Activated naive CD8-positive, alpha-beta T cell treated with anti-CD3 and anti-CD28 coated beads, Interleukin-2, amount 50 U/mL, for 24 hours (primary cell): ENCODE results near the gene PCDHGA1.
"Not testable (repeated sequence)": the region's sequence is repeated elsewhere in the genome, so short reads cannot be mapped to it uniquely, and the experiment has no call there.

Source experiments
- ATAC-seq: fragments of 150-1000 bp; cut with Tn5 transposase; one replicate; pipeline ENCODE4 v1.10.0; 2021
- DNase-seq: peaks from one replicate; pipeline ENCODE4 v3.0.0; 2021
- H3K27ac Mint-ChIP-seq: one replicate; pipeline ENCODE4 v1.8.0; 2021; ENCODE audit warnings: mild to moderate bottlenecking, mixed read lengths
- H3K27me3 Mint-ChIP-seq: one replicate; pipeline ENCODE4 v1.8.0; 2021; ENCODE audit warnings: mixed read lengths
- H3K36me3 Mint-ChIP-seq: one replicate; pipeline ENCODE4 v1.8.0; 2021; ENCODE audit warnings: low read depth, mixed read lengths
- H3K4me1 Mint-ChIP-seq: one replicate; pipeline ENCODE4 v1.8.0; 2021; ENCODE audit warnings: mixed read lengths
- H3K4me3 Mint-ChIP-seq: one replicate; pipeline ENCODE4 v1.8.0; 2021; ENCODE audit warnings: mild to moderate bottlenecking, moderate library complexity, mixed read lengths
- H3K9me3 Mint-ChIP-seq: one replicate; pipeline ENCODE4 v1.8.0; 2021; ENCODE audit warnings: mixed read lengths

PCDHGA1 gene

GRCh38 chr5:141338538-141339306, 8.4 kb downstream of the PCDHGA1 start, which contains the start of gene PCDHGA2:
TSS of gene PCDHGA2 (plus strand) at chr5:141338760.
- Mint-ChIP-seq H3K9me3 (peaks cover 71% of the 10 kb centered on the region), H3K4me1 (no peaks in the 10 kb centered on the region), H3K27me3 (peaks cover 85% of the 10 kb centered on the region), H3K27ac (no peak within 1 kb of the TSS), H3K36me3 (peaks cover 24% of the 10 kb centered on the region), H3K4me3 (no peak within 1 kb of the TSS)
- DNase-seq (no peak), ATAC-seq (no peak)

GRCh38 chr5:141340781-141341354, 10.6 kb downstream of the PCDHGA1 start:
- not testable (repeated sequence) for H3K4me1 Mint-ChIP-seq, ATAC-seq, H3K27ac Mint-ChIP-seq, DNase-seq, H3K4me3 Mint-ChIP-seq
- Mint-ChIP-seq H3K9me3 (peaks cover 65% of the 10 kb centered on the region), H3K27me3 (peaks cover 81% of the 10 kb centered on the region), H3K36me3 (peaks cover 34% of the 10 kb centered on the region)

DNA sequence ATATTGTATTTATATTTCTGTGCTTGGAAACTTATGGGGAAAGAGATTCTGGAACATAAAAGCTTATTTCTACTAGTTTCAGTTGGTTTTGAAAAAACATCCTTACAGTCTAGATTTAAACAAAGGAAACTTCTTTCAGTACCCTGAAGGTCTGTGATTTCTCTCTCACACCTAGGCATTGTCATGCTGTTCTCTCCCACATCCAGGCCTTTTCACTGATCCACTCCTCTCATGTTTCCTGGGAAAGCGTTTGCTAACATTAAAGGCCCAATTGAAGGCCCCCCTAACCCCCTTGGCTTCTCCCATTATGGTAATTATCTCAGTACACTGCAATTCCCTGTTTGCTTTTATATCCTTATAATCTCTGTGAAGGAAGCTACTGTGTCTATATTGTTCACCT, 12.5 kb downstream of the PCDHGA1 start:
- ATAC-seq = no peak
- Mint-ChIP-seq H3K27me3 (peaks cover 74% of the 10 kb centered on the region), H3K4me3 (no peak overlapping the region), H3K36me3 (peaks cover 34% of the 10 kb centered on the region), H3K9me3 (peaks cover 56% of the 10 kb centered on the region), H3K4me1 (no peaks in the 10 kb centered on the region), H3K27ac (no peak overlapping the region)
- no peak for DNase-seq

DNA sequence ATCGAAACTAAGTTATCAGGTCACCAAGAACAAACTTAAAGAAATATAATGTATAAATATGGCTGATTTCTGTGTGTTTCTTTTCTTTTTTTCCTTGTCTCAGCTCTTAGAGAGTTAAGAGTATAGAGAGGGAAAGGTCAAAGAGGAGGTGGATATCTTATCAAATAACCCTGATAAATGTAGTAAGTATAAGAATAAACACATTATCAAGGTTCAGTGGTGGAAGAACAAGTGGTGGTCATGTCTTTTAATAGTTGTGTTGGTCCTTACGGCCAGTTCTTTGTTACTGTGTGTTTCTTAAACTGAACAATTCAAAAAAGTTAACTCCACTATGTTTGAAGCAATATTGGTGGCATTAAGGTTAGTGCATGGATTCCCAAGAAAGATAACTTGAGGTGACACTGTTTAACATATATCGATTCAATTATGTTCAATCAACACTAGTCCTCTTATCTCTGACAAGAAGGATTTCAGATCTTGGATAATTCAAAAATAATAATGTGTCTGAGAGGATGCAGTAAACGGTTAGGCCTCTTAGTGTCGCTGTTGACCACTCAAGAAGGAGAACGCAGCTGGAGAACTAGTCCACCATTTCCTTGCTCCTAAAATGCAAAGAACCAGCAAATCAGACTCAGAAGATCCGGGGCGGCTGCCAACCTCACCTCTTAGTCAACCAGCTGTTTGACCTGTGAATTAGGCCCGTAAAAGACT, 13.1 kb downstream of the PCDHGA1 start, which contains the start of gene PCDHGA3:
PCDHGA3 (plus strand) TSS at position 588 of the 711 bp plus-strand sequence. CDS start 205 bp downstream, outside the sequence.
- Mint-ChIP-seq H3K36me3 (peaks cover 31% of the 10 kb centered on the region), H3K4me3 (no peak within 1 kb of the TSS), H3K9me3 (peaks cover 50% of the 10 kb centered on the region), H3K4me1 (no peaks in the 10 kb centered on the region), H3K27me3 (peaks cover 68% of the 10 kb centered on the region), H3K27ac (no peak within 1 kb of the TSS)
- DNase-seq (no peak), ATAC-seq (no peak)

DNA sequence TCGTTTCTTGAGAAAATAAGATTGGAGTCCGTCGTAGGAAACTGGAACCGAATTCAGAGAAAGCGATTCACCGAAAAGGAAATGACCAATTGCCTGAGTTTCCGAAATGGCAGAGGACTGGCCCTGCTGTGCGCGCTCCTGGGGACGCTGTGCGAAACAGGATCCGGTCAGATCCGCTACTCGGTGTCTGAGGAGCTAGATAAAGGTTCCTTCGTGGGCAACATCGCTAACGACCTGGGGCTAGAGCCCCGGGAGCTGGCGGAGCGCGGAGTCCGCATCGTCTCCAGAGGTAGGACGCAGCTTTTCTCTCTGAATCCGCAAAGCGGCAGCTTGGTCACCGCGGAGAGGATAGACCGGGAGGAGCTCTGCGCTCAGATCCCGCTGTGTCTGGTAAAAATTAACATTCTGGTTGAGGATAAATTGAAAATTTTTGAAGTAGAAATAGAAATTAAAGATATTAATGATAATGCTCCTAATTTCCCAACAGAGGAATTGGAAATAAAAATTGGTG, 13.7 kb downstream of the PCDHGA1 start:
- Mint-ChIP-seq H3K27ac (no peak overlapping the region), H3K4me3 (no peak overlapping the region), H3K9me3 (peaks cover 51% of the 10 kb centered on the region), H3K4me1 (no peaks in the 10 kb centered on the region), H3K36me3 (peaks cover 28% of the 10 kb centered on the region), H3K27me3 (peaks cover 67% of the 10 kb centered on the region)
- DNase-seq (no peak), ATAC-seq (no peak)

DNA sequence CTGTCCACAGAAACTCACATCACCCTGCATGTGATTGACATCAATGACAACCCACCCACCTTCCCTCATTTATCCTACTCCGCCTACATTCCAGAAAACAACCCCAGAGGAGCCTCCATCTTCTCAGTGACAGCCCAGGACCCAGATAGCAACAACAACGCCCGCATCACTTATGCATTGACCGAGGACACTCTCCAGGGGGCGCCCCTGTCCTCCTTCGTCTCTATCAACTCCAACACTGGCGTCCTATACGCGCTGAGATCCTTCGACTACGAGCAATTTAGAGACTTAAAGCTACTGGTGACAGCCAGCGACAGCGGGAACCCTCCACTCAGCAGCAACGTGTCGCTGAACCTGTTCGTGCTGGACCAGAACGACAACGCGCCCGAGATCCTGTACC, 15.0 kb downstream of the PCDHGA1 start:
- Mint-ChIP-seq H3K4me1 (no peaks in the 10 kb centered on the region), H3K9me3 (peaks cover 54% of the 10 kb centered on the region), H3K4me3 (no peak overlapping the region), H3K27ac (no peak overlapping the region), H3K27me3 (peaks cover 62% of the 10 kb centered on the region), H3K36me3 (peaks cover 25% of the 10 kb centered on the region)
- DNase-seq = no peak
- ATAC-seq = no peak

DNA sequence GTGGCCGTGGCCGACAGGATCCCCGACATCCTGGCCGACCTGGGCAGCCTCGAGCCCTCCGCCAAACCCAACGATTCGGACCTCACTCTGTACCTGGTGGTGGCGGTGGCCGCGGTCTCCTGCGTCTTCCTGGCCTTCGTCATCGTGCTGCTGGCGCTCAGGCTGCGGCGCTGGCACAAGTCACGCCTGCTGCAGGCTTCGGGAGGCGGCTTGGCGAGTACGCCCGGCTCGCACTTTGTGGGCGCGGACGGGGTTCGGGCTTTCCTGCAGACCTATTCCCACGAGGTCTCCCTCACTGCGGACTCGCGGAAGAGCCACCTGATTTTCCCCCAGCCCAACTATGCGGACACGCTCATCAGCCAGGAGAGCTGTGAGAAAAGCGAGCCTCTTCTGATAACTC, 15.7 kb downstream of the PCDHGA1 start:
- H3K4me1 Mint-ChIP-seq, DNase-seq, ATAC-seq, H3K27ac Mint-ChIP-seq, H3K4me3 Mint-ChIP-seq: not testable (repeated sequence)
- peaks cover 56% of the 10 kb centered on the region for H3K9me3 Mint-ChIP-seq
- peaks cover 65% of the 10 kb centered on the region for H3K27me3 Mint-ChIP-seq
- peaks cover 25% of the 10 kb centered on the region for H3K36me3 Mint-ChIP-seq

GRCh38 chr5:141349917-141350619, 19.8 kb downstream of the PCDHGA1 start, which contains the start of gene PCDHGB1:
TSS of gene PCDHGB1 (plus strand) at chr5:141350099. CDS start at chr5:141350261, 162 bp downstream.
- no peaks in the 10 kb centered on the region for H3K4me1 Mint-ChIP-seq
- ATAC-seq (no peak), DNase-seq (peak; percentile 20)
- H3K27ac Mint-ChIP-seq = no peak within 1 kb of the TSS
- H3K9me3 Mint-ChIP-seq = peaks cover 49% of the 10 kb centered on the region
- peaks cover 60% of the 10 kb centered on the region for H3K27me3 Mint-ChIP-seq
- peaks cover 17% of the 10 kb centered on the region for H3K36me3 Mint-ChIP-seq
- H3K4me3 Mint-ChIP-seq = no peak within 1 kb of the TSS

DNA sequence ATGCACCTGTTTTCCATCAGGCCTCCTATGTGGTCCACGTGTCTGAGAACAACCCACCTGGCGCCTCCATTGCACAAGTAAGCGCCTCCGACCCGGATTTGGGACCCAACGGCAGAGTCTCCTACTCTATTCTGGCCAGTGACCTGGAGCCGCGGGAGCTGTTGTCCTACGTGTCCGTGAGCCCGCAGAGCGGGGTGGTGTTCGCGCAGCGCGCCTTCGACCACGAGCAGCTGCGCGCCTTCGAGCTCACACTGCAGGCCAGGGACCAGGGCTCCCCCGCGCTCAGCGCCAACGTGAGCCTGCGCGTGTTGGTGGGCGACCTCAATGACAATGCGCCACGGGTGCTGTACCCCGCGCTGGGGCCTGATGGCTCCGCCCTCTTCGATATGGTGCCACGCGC, 21.3 kb downstream of the PCDHGA1 start:
- DNase-seq = no peak
- ATAC-seq = no peak
- H3K27ac Mint-ChIP-seq = no peak overlapping the region
- H3K27me3 Mint-ChIP-seq = peaks cover 60% of the 10 kb centered on the region
- no peaks in the 10 kb centered on the region for H3K4me1 Mint-ChIP-seq
- H3K36me3 Mint-ChIP-seq = peaks cover 21% of the 10 kb centered on the region
- peaks cover 50% of the 10 kb centered on the region for H3K9me3 Mint-ChIP-seq
- no peak overlapping the region for H3K4me3 Mint-ChIP-seq

DNA sequence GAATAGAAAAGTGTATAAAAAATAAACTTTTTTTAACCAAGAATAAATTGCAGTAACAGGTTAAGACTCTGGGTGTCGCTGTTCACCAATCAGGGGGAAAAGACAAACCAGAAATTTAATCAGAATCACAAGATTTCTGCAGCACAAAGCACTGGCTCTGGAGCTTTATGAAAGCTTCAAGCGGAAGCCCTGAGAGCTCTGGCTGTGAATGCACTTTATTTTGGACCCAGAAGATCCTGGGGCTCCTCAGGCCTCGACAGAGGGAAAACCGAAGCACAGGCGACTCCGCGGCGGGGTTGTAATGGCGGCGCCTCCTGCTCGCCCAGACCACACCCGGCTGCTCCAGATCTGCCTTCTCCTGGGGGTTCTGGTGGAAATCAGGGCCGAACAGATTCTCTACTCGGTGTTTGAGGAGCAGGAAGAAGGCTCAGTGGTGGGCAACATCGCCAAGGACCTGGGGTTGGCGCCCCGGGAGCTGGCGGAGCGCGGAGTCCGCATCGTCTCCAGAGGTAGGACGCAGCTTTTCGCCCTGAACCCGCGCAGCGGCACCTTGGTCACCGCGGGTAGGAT, 24.7 kb downstream of the PCDHGA1 start, which contains the start of gene PCDHGA4:
PCDHGA4 (plus strand) TSS at position 122 of the 570 bp plus-strand sequence; CDS start at position 209, 87 bp downstream.
- no peak within 1 kb of the TSS for H3K27ac Mint-ChIP-seq
- no peak within 1 kb of the TSS for H3K4me3 Mint-ChIP-seq
- H3K27me3 Mint-ChIP-seq = peaks cover 62% of the 10 kb centered on the region

DNA sequence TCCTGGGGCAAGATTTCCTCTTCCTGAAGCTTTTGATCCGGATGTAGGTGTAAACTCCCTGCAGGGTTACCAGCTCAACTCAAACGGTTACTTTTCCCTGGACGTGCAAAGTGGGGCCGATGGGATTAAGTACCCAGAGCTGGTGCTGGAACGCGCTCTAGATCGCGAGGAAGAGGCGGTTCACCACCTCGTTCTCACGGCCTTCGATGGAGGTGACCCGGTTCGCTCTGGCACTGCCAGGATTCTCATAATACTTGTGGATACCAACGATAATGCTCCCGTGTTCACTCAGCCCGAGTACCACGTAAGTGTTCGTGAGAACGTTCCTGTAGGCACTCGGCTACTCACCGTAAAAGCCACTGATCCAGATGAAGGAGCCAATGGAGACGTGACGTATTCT, 25.3 kb downstream of the PCDHGA1 start:
- ATAC-seq = no peak
- H3K27ac Mint-ChIP-seq = no peak overlapping the region

More for the DNA sequence above, 24.7 kb downstream of the PCDHGA1 start, which contains the start of gene PCDHGA4:
- Mint-ChIP-seq H3K4me1 (peaks cover 2% of the 10 kb centered on the region), H3K36me3 (peaks cover 23% of the 10 kb centered on the region), H3K9me3 (peaks cover 47% of the 10 kb centered on the region)
- DNase-seq (no peak), ATAC-seq (no peak)

GRCh38 chr5:141356133-141356532, 25.8 kb downstream of the PCDHGA1 start:
- Mint-ChIP-seq H3K36me3 (peaks cover 28% of the 10 kb centered on the region), H3K27me3 (peaks cover 61% of the 10 kb centered on the region)
- no peak for ATAC-seq

More for the DNA sequence above, 25.3 kb downstream of the PCDHGA1 start:
- Mint-ChIP-seq H3K4me3 (no peak overlapping the region), H3K27me3 (peaks cover 61% of the 10 kb centered on the region), H3K36me3 (peaks cover 23% of the 10 kb centered on the region), H3K4me1 (peaks cover 2% of the 10 kb centered on the region), H3K9me3 (peaks cover 46% of the 10 kb centered on the region)
- DNase-seq = no peak

DNA sequence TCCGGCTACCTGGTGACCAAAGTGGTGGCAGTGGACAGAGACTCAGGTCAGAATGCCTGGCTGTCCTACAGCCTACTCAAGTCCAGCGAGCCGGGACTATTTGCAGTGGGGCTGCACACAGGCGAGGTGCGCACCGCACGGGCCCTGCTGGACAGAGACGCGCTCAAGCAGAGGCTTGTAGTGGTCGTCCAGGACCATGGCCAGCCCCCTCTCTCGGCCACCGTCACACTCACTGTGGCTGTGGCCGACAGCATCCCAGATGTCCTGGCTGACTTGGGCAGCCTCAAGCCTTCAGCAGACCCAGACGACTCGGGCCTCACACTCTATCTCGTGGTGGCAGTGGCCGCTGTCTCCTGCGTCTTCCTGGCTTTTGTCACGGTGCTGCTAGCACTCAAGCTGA, 26.6 kb downstream of the PCDHGA1 start:
- H3K9me3 Mint-ChIP-seq = peaks cover 47% of the 10 kb centered on the region

More at GRCh38 chr5:141356133-141356532, 25.8 kb downstream of the PCDHGA1 start:
- no peak overlapping the region for H3K4me3 Mint-ChIP-seq
- peaks cover 47% of the 10 kb centered on the region for H3K9me3 Mint-ChIP-seq
- DNase-seq = no peak
- peaks cover 2% of the 10 kb centered on the region for H3K4me1 Mint-ChIP-seq
- H3K27ac Mint-ChIP-seq = no peak overlapping the region

More for the DNA sequence above, 26.6 kb downstream of the PCDHGA1 start:
- no peak for DNase-seq
- no peak for ATAC-seq
- Mint-ChIP-seq H3K4me1 (peaks cover 2% of the 10 kb centered on the region), H3K36me3 (peaks cover 30% of the 10 kb centered on the region), H3K27me3 (peaks cover 61% of the 10 kb centered on the region), H3K4me3 (no peak overlapping the region), H3K27ac (no peak overlapping the region)
